ENCODE data around the gene HSPB2.
"Not testable (repeated sequence)": the region's sequence is repeated elsewhere in the genome, so short reads cannot be mapped to it uniquely, and the experiment has no call there.

HSPB2 gene

GRCh38 chr11:111916768-111917167 lies 4.2 kb downstream of the HSPB2 start:
- DNase-seq, result no peak

- DNase-seq, result no peak
These were observed 4.8 kb downstream of the HSPB2 start for GRCh38 chr11:111917312-111917711.

GRCh38 chr11:111917788-111918187 lies 5.3 kb downstream of the HSPB2 start:
- DNase-seq, result no peak

- peak; percentile 26 to 69 for DNase-seq
These were observed 6.1 kb downstream of the HSPB2 start, which contains the start of gene C11orf52 for GRCh38 chr11:111918390-111919256. TSS of gene C11orf52 (plus strand) at chr11:111918913. CDS start at chr11:111918973, 60 bp downstream.

- no peak for DNase-seq
These were observed 8.4 kb downstream of the HSPB2 start for GRCh38 chr11:111920908-111921307.

- no peak for DNase-seq
These were observed 9.2 kb downstream of the HSPB2 start for GRCh38 chr11:111921541-111922230.

- no peak for DNase-seq
These were observed 10.3 kb downstream of the HSPB2 start for GRCh38 chr11:111922803-111923202.

- DNase-seq, result no peak
These were observed 10.8 kb downstream of the HSPB2 start for GRCh38 chr11:111923351-111923788.

- DNase-seq, result no peak
These were observed 11.4 kb downstream of the HSPB2 start for GRCh38 chr11:111923951-111924350.

GRCh38 chr11:111925953-111926352 lies 13.4 kb downstream of the HSPB2 start:
- DNase-seq, result peak in 1 of 2 experiments; percentile 14

GRCh38 chr11:111926505-111927391 lies 14.2 kb downstream of the HSPB2 start:
- DNase-seq, result peak; percentile 97 to 99

- no peak for DNase-seq
These were observed 17.9 kb downstream of the HSPB2 start for GRCh38 chr11:111930472-111930871.

GRCh38 chr11:111932611-111932950 lies 20.0 kb downstream of the HSPB2 start:
- DNase-seq, result no peak

GRCh38 chr11:111933176-111933575 lies 20.6 kb downstream of the HSPB2 start:
- DNase-seq, result not testable (repeated sequence)

- DNase-seq, result no peak
These were observed 21.3 kb downstream of the HSPB2 start for GRCh38 chr11:111933872-111934271.

- no peak for DNase-seq
These were observed 21.8 kb downstream of the HSPB2 start for GRCh38 chr11:111934306-111934705.

- DNase-seq, result no peak
These were observed 22.9 kb downstream of the HSPB2 start for GRCh38 chr11:111935317-111936039.

GRCh38 chr11:111936040-111936540 lies 23.6 kb downstream of the HSPB2 start:
- DNase-seq, result peak in 1 of 2 experiments; percentile 14

GRCh38 chr11:111937461-111937769 lies 24.9 kb downstream of the HSPB2 start:
- no peak for DNase-seq

- DNase-seq, result no peak
These were observed 25.3 kb downstream of the HSPB2 start for GRCh38 chr11:111937844-111938243.

GRCh38 chr11:111938687-111939160 lies 26.2 kb downstream of the HSPB2 start:
- no peak for DNase-seq

Data from NCI-H524 (cell line).